GM19395 (cell line): ENCODE results near the gene SUGCT.

ENCODE experiments used
- ATAC-seq: cut with Tn5 transposase; IDR thresholded peaks from one replicate; pipeline ENCODE4 v1.9.1; 2021; ENCODE audit warnings: mild to moderate bottlenecking, moderate library complexity; ENCODE audit not compliant: unreplicated experiment

Gene SUGCT

DNA sequence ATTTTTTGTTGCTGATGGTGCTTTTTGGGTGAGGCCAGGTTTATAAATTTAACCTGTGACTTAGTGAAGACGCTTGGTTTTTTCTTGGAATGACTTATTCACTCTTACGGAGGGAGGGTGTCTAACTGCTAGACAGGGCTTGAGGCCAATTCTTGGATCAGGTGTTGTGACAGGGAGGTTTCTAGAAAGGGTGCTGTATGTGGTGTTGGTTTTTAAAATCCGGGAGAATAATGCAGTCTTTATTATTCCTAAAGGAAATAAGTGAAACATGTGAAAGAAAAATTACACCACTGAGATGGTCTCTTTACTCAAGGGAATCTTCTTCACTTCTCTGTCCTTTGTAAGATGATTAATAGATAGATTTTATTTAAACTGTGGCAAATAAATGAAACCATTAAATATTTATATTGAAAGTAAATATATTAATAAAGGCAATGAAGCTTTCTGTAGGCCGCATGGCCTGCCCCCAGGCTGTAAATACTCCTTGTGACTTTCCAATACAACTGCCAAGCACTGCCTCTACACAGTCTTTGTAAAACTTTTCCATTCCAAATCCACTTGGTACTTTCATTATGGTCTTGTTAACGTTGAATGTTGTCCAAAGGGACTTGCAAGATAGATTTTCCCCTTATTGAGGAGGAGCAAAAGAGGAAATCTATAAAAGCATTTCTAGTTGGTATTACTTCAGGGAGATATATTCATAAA is 323.1 kb downstream of the SUGCT start:
- ATAC-seq: no peak

DNA sequence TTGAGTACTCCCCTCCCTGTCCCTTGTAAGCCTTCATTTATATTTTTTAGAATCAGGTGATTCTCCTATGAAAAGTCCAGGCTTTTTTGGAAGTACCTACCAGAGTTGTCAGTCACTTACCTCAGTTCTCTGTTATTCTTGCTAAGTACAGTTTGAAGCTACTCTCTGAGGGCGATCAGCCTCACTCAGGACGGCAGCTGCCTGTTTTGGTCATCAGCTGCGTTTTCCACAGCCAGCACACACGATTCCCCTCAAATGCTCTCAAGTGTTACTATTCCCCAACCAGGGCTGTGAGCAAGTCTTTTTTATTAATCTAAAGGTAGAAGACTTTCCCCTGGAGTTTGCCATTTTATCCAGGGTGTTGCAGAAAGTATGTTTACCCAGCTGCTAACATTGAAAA is 328.6 kb downstream of the SUGCT start:
- ATAC-seq: no peak

DNA sequence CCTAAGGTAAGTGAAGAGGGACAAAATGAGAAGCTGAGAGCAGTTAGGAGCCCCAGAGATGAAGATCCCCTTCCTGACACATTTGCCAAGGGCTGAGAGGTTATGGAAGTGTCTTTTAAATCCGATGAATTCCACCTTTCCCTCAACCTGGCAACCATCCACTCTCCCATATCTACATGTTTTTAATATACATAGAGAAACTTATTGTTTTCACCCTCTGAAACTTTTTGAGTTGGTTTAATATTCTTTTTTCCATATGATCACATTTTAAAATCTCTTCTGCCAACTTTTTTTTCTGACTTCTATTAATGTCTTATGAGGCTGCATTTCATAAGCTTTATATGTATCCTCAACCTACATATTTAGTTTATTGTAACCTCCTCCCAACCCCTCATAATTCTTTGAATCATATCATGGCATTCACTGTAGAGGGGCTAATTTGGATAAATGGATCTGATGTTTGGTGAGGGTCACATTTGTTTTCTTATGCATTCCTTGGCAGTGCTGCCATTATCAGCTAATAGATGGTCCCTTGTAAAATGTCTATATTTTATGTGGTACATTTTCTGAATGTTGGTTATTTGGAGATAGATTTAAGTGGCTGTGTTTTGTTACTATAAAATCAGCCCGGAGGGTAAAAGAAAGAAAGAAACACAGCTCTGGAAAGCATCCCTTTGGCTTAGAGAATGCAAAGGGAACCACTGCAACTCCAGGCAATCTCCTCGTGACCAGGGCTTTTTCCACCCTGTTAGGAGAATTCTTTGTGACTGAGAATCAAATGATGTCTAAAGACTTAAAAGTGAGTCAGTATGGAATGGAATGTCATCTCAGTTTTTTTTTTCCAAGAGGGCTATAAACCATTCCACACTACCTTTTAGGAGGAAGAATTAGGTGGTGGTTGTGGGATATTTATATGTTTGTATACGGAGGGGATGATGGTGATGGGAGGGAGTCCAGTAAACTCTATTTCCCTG is 334.4 kb downstream of the SUGCT start:
- ATAC-seq: no peak

DNA sequence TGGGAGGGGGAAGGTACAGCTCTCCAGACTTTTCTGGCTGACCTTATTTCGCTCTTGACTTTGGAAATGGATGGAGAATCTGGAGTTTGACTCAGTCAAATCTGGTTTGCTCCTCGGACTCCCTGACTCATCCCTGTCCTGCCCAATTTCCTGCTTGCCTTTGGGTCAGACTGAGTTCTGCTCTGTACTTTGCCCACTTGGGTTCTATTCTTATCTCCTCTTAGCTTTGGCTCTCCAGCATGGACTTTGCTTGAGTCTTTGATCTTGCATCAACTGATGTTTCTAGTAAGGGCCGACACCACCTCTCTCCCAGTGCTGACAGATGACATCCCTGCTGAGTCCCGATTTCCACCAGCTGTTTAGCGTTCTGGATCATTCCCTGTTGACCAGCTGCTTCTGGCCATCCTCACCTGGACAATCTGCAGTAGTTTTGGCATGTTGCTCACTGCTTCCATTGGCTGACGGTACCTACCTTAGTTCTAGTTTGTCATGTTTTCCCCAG is 335.3 kb downstream of the SUGCT start:
- ATAC-seq: no peak

DNA sequence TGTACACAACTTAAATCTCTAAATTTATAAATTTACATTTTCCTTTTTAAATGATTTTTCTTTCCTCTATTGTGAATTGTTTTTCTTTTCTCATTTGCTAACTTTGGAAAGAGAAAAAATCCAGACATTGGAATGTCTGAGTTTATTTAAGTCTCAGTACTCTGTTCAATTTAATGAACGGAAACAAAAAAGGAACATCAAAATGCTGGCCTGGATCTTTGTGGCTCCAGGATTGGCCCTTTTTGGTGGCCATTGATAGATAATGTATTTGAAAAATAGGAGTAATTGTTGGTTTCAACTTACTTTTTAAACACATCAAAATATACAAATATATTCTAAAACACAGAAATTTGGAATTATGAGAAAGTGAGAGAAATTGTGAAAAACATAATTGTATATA is 336.0 kb downstream of the SUGCT start:
- no peak for ATAC-seq

DNA sequence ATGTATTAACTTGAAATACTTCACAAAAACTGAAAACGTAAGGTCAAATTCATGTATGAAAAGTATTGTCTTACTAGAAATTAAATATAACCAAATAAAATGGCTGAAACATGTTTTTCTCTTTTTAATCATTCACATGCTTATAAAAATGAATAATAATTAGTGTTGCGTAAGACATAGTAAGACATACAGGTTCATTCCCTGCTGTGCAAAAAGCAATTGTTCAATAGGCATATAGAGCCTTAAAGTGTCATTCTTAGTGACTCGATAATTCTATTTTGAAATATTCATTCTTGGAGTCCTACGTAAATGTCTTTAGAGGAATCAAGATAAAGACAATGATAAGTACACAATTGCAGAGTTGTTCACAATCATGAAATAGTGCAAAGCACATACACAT is 337.1 kb downstream of the SUGCT start:
- ATAC-seq: no peak

DNA sequence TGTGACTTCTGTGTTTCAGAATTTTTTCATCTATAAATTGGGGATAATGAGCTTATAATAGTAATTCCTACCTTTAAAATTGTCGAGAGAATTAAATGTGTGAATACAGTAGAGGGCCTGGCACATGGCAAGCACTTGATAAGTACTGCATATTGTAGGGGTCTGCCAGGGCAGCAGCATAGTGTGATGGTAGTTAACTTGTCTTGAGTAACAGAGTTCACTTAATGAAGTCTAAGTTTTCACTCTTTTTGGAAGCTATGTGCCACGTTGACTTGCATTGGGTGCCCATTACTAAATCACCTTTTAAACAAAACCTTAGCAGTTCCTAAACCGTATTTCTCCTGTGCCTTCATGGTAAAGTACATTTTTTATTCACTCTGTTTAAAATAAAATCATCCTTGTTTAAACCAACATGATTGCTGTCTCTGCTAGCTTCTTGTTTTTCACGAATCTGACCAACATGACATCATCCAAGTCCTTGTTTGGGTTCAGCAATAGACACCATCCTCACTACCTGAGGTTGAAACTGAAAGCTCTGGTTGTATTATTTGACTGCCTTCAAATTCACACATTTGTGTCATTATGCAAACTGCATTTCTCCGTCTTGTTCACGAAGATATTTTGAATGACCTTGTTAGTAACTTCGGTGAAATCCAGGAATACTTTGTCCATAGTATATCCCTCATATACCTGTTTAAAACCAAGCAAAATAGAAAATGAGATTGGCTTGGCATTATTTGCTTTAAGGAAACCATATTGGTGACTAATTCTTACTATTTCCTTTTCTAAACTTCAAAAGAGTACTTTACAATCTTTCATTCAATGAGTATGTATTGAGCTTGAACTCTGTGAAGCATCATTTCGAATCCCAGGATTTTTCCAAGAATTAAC is 340.2 kb downstream of the SUGCT start:
- ATAC-seq: peak; percentile 100

DNA sequence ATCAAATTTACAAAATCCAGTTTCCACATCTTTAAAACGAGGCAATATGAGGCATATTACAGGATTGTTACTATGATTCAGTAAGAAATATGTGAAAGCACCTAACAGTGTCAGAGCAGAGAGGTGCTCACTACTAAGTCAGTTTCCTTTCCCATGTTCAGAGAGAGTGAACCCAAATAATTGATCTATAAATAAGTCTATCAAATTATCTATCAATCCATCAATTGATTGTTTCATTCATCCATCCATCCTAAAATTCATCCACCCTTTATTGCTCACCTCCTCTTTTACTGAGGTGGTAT is 340.8 kb downstream of the SUGCT start:
- peak; percentile 21 for ATAC-seq

DNA sequence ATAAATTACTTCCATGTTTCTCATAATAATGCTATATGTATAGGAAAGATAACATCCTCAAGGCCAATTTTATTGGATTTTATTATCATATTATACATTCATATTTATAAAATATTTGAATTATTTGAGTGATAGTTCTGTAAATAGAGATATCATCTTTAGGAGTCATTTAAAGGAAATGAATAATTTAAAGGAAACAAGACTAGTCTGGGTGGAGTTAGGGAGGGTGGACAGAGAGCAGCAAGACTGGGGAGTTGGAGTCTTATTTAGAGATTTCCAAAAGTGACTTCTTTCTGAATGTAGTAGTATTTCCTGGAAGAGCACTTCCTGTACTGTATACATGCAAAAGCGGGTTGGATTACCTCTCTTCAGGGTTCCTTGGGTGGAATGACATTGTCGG is 342.3 kb downstream of the SUGCT start:
- no peak for ATAC-seq

DNA sequence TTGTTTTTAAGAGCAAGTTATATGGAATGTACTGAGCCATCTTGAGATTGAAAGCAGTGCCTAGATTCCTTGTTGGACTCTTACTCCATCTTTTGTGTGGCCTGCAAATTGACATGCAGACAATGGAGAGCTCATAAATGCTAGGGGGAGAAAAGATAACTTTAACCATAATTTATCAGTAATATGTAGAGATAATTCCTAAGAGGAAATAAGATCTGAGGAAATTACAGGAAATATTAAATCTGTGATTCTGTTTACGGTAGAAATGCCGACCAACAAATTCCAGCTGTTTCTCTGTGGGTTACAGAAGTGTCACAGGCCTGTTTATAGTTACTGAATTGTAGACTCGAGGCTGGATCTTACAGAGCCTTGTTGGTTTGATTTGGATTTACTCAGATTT is 348.0 kb downstream of the SUGCT start:
- no peak for ATAC-seq

DNA sequence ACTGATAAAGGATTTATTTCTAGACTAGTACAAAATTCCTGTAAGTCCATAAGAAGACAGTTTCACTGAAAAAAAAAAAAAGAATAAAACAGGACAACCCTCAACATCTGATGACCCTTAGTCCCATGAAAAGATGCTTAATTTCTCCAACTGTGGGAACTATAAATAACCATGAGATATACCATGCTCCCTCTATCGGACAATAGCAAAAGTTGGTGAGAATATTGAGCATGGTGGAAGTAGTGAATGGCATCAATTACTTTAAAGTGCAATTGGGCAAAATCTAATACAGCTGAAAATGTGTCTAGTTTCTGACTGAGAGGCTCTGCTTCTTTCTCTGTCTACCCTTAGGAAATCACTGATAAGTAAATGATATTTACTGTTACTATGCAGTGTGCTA is 348.8 kb downstream of the SUGCT start:
- ATAC-seq: no peak

DNA sequence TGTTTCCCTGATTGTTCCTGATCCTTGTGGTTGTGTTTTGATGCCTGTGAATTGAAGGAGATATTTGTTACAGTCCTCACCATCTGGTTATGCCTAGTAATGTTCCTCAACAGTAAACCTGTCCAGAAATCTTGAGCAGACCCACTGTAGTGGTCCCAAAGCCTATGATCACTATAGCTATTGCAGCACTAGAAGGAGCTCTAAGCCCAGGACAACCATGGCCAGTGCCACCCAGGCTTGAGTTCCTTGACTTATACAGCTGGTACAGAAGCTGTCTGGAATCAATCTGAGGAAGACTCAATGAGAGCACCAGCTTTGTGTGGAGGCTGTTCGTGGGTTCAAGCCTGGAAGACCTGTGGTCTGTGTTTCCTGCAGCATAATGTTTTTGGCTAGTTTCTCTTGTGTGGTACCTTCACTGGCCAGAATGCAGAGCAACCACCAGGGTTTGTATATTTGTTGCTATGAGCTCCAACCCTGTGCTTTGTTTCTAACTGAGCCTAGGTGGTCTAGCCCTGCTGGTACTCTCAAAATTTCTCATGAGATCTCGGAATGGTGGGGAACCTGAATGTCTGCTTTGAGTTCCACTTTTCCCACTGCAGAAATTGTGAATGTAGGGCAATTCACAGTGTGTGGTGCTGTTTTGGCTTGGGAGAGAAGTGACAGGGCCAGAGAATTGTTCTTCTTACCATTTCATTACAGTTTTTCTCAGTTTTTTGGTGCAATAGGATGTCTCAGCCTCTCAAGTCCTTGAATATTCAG is 355.2 kb downstream of the SUGCT start:
- no peak for ATAC-seq

DNA sequence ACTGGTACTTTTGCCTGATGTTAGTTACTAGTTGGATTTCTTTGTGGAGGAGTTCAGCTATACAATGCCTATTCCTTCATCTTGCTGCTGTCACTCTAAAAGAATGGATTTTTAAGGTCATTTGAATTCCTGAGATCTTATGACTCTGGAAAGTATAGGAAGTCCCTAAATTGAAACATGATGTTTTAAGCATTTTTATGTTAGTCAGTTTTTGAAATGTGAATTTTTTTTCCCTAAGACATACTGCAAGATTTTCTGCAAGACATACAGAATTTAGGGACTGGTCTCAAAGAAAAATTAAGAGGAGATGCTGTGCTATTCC is 355.8 kb downstream of the SUGCT start:
- ATAC-seq: no peak

DNA sequence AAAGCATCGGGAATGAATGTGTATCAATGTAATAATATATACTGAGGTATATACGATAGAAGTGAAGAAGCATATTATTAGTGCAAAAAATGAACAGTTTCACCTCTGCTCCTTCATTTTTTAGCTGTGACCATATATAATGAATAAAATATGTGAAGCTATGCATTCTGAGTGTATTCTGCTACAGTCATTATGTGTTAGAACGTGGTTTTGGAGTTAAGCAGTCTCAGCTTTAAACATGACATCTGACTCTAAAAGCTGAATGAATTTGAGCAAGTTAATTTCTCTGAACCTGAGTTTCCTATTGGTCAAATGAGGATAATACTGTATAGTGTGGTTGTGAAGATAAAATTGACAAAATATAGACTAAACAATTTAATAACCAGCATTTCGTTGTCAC is 358.1 kb downstream of the SUGCT start:
- ATAC-seq: no peak

DNA sequence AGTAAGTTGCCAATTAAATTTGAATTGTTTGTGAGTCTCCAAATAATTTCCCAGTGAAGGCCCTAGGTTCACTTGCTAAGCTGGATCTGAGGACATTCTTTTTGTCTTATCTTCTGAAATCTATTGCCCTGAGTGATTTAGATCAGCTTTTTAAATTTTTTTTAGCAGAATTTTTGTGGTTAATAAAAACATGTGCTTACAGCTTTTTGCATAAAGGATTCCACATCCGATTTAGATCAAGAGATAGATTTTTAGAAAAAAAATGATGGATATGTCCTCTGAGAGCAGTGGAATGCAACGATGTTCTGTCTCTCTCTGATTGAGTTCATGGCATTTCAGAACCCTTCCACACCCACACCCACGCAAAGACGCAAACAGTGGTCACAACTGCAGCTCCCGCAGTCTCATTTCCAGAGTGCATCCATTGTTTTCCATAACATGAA is 358.8 kb downstream of the SUGCT start:
- no peak for ATAC-seq

DNA sequence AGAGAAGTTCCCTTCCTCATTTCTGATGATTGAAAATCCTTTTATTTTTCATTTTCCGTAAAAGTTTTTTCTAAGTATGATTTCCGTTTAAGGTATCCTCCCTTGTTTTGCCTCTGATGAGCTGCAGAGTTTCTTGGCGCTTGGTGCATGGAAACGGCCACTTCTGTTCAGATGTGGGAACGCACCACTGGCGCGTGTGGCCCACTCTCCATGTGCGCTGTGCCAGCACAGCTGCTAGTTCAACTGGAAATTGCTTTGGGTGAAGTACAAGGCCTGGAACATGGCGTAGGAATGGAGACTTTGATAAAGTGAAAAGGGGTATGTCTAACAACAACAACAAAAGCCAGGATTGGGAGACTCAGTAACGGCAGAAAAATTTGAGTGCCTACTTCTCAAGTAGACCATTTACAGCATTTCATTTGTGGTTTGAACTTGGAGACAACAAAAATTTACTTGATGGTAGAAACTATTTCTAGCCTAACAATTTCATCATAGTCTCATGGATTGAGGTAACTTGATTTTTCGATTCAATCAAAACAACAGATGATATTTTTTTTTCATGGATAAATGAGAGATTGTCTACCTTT is 364.2 kb downstream of the SUGCT start:
- no peak for ATAC-seq

DNA sequence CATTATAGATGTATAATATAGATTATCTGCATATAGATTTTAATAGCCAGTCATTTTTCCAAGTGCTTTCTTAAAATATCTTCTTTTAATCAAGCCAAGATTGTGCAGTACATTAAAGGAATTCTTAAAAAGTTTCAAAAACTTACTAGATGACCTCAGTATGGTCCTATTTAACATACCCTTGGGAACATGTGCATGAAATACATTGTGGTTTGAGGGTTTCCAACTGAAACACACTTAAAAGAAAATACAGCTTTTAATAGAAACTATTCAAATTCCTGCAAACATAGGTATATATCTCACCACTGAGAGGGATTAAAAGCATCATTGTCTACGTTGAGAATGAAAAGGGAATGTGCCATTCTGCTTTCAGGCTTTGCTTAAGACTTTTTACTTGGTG is 364.9 kb downstream of the SUGCT start:
- no peak for ATAC-seq

DNA sequence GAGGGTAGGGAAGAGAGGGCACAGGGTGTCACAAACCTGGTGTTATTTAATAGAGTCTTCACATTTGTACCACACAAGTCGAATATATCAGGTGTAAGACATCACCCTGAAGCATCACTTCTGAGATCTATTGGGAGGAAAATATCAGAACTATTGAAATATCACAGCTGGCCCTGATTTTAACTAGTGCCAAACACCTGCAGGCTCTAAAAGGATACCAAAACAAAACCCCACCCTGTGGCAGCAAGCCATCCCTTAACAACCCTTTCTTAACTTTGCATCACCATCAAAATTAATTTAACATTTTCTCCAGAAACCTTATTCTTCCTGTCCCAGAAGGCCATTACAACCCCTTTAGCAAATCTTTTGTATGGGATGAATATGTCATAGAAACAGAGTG is 365.4 kb downstream of the SUGCT start:
- no peak for ATAC-seq

DNA sequence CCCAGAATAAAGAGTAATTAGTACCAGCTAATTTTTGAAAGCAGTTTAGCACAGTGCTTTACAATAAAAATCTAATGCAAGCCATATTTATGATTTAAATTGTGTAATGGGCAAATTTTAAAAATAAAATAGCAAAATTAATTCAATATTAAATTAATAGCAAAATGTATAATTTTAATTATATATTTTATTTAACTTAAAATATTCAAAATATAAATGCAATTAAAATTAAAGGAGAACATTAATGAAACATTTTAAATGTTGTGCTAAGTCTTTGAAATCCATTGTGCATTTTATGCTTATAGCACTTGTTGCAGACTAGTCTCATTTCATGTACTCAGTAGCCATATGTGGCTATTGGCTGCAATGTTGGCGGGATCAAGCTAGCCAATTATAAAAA is 367.6 kb downstream of the SUGCT start:
- no peak for ATAC-seq

DNA sequence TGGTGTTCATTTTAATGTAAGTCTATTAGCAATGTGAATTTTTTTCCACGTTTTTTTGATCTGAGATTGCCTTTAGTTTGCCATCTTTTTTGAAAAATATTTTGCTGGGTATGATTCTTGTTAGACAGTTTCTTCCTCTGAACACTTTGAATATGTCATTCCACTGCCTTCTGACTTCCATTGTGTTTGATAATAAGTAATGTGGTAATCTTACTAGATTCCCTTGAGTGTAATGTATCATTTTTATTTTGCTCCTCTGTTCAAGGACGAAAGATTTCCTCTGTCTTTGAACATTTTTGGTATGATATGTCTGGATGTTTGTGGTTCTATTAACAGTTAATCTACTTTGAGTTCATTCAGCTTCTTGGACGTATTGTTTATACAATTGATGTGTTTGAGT is 371.4 kb downstream of the SUGCT start:
- no peak for ATAC-seq
